Measurements from ENCODE around the gene SCPEP1.
A peak's percentile ranks its signal among the peaks of the same experiment; 100 is the strongest.
"Not testable (repeated sequence)": the region's sequence is repeated elsewhere in the genome, so short reads cannot be mapped to it uniquely, and the experiment has no call there.

The SCPEP1 gene

GRCh38 chr17:56938206-56938605, 39.7 kb upstream of the SCPEP1 start:
- H3K9ac ChIP-seq (ENCODE audit: low read length in 2 of 2); H3K4me1 ChIP-seq (ENCODE audit: control insufficient read depth, insufficient read depth, low read length); H3K4me3 ChIP-seq (ENCODE audit: low read length in 2 of 2); H3K27me3 ChIP-seq (ENCODE audit: control insufficient read depth in 1 of 2, insufficient read depth in 2 of 2, low read length in 2 of 2); H3K9me3 ChIP-seq (ENCODE audit: control insufficient read depth in 2 of 2, low read length in 2 of 2); H3K27ac ChIP-seq (ENCODE audit: low read length): not testable (repeated sequence)
- peaks cover 23 to 34% of the 10 kb centered on the region in 2 donors for H3K36me3 ChIP-seq (ENCODE audit: control insufficient read depth in 2 of 2, insufficient read depth in 2 of 2, low read length in 2 of 2)

GRCh38 chr17:56939869-56940484, 38.0 kb upstream of the SCPEP1 start:
- Histone ChIP-seq H3K9me3 (ENCODE audit: control insufficient read depth in 2 of 2, low read length in 2 of 2) (no peaks in the 10 kb centered on the region), H3K4me1 (ENCODE audit: control insufficient read depth, insufficient read depth, low read length) (no peaks in the 10 kb centered on the region), H3K4me3 (ENCODE audit: low read length in 2 of 2) (no peak overlapping the region), H3K27me3 (ENCODE audit: control insufficient read depth in 1 of 2, insufficient read depth in 2 of 2, low read length in 2 of 2) (no peaks in the 10 kb centered on the region), H3K36me3 (ENCODE audit: control insufficient read depth in 2 of 2, insufficient read depth in 2 of 2, low read length in 2 of 2) (peaks cover 26 to 41% of the 10 kb centered on the region in 2 donors), H3K9ac (ENCODE audit: low read length in 2 of 2) (no peak overlapping the region), H3K27ac (ENCODE audit: low read length) (no peak overlapping the region)

GRCh38 chr17:56943505-56944125, 34.3 kb upstream of the SCPEP1 start:
- Histone ChIP-seq H3K4me3 (ENCODE audit: low read length in 2 of 2) (no peak overlapping the region), H3K9ac (ENCODE audit: low read length in 2 of 2) (no peak overlapping the region), H3K36me3 (ENCODE audit: control insufficient read depth in 2 of 2, insufficient read depth in 2 of 2, low read length in 2 of 2) (peaks cover 26 to 29% of the 10 kb centered on the region in 2 donors), H3K27me3 (ENCODE audit: control insufficient read depth in 1 of 2, insufficient read depth in 2 of 2, low read length in 2 of 2) (no peaks in the 10 kb centered on the region), H3K9me3 (ENCODE audit: control insufficient read depth in 2 of 2, low read length in 2 of 2) (no peaks in the 10 kb centered on the region), H3K27ac (ENCODE audit: low read length) (no peak overlapping the region), H3K4me1 (ENCODE audit: control insufficient read depth, insufficient read depth, low read length) (no peaks in the 10 kb centered on the region)

- no peak overlapping the region for H3K27ac ChIP-seq (ENCODE audit: low read length)
- H3K27me3 ChIP-seq (ENCODE audit: control insufficient read depth in 1 of 2, insufficient read depth in 2 of 2, low read length in 2 of 2), result no peaks in the 10 kb centered on the region
- H3K4me3 ChIP-seq (ENCODE audit: low read length in 2 of 2), result no peak overlapping the region
- no peaks in the 10 kb centered on the region for H3K9me3 ChIP-seq (ENCODE audit: control insufficient read depth in 2 of 2, low read length in 2 of 2)
- H3K36me3 ChIP-seq (ENCODE audit: control insufficient read depth in 2 of 2, insufficient read depth in 2 of 2, low read length in 2 of 2), result peaks cover 26 to 35% of the 10 kb centered on the region in 2 donors
- no peak overlapping the region for H3K9ac ChIP-seq (ENCODE audit: low read length in 2 of 2)
- H3K4me1 ChIP-seq (ENCODE audit: control insufficient read depth, insufficient read depth, low read length), result no peaks in the 10 kb centered on the region
These were observed 31.9 kb upstream of the SCPEP1 start for GRCh38 chr17:56945938-56946505.

GRCh38 chr17:56947741-56948140, 30.2 kb upstream of the SCPEP1 start:
- no peak overlapping the region for H3K4me3 ChIP-seq (ENCODE audit: low read length in 2 of 2)
- peaks cover 19 to 27% of the 10 kb centered on the region in 2 donors for H3K36me3 ChIP-seq (ENCODE audit: control insufficient read depth in 2 of 2, insufficient read depth in 2 of 2, low read length in 2 of 2)
- no peak overlapping the region for H3K9ac ChIP-seq (ENCODE audit: low read length in 2 of 2)
- no peak overlapping the region for H3K27ac ChIP-seq (ENCODE audit: low read length)
- no peaks in the 10 kb centered on the region for H3K27me3 ChIP-seq (ENCODE audit: control insufficient read depth in 1 of 2, insufficient read depth in 2 of 2, low read length in 2 of 2)
- H3K9me3 ChIP-seq (ENCODE audit: control insufficient read depth in 2 of 2, low read length in 2 of 2), result no peaks in the 10 kb centered on the region
- H3K4me1 ChIP-seq (ENCODE audit: control insufficient read depth, insufficient read depth, low read length), result no peaks in the 10 kb centered on the region

GRCh38 chr17:56948491-56948890, 29.4 kb upstream of the SCPEP1 start:
- H3K4me1 ChIP-seq (ENCODE audit: control insufficient read depth, insufficient read depth, low read length), result no peaks in the 10 kb centered on the region
- no peak overlapping the region for H3K9ac ChIP-seq (ENCODE audit: low read length in 2 of 2)
- no peak overlapping the region for H3K27ac ChIP-seq (ENCODE audit: low read length)
- H3K36me3 ChIP-seq (ENCODE audit: control insufficient read depth in 2 of 2, insufficient read depth in 2 of 2, low read length in 2 of 2), result peaks cover 13 to 23% of the 10 kb centered on the region in 2 donors
- H3K9me3 ChIP-seq (ENCODE audit: control insufficient read depth in 2 of 2, low read length in 2 of 2), result no peaks in the 10 kb centered on the region
- H3K27me3 ChIP-seq (ENCODE audit: control insufficient read depth in 1 of 2, insufficient read depth in 2 of 2, low read length in 2 of 2), result no peaks in the 10 kb centered on the region
- H3K4me3 ChIP-seq (ENCODE audit: low read length in 2 of 2), result no peak overlapping the region

GRCh38 chr17:56949595-56949994, 28.3 kb upstream of the SCPEP1 start:
- Histone ChIP-seq H3K27me3 (ENCODE audit: control insufficient read depth in 1 of 2, insufficient read depth in 2 of 2, low read length in 2 of 2) (no peaks in the 10 kb centered on the region), H3K9ac (ENCODE audit: low read length in 2 of 2) (no peak overlapping the region), H3K4me3 (ENCODE audit: low read length in 2 of 2) (no peak overlapping the region), H3K9me3 (ENCODE audit: control insufficient read depth in 2 of 2, low read length in 2 of 2) (no peaks in the 10 kb centered on the region), H3K36me3 (ENCODE audit: control insufficient read depth in 2 of 2, insufficient read depth in 2 of 2, low read length in 2 of 2) (peaks cover 7 to 17% of the 10 kb centered on the region in 2 donors), H3K27ac (ENCODE audit: low read length) (no peak overlapping the region), H3K4me1 (ENCODE audit: control insufficient read depth, insufficient read depth, low read length) (no peaks in the 10 kb centered on the region)

GRCh38 chr17:56956992-56957391, 20.9 kb upstream of the SCPEP1 start:
- H3K4me3 ChIP-seq (ENCODE audit: low read length in 2 of 2), result no peak overlapping the region
- no peaks in the 10 kb centered on the region for H3K36me3 ChIP-seq (ENCODE audit: control insufficient read depth in 2 of 2, insufficient read depth in 2 of 2, low read length in 2 of 2)
- H3K9ac ChIP-seq (ENCODE audit: low read length in 2 of 2), result no peak overlapping the region
- no peaks in the 10 kb centered on the region for H3K9me3 ChIP-seq (ENCODE audit: control insufficient read depth in 2 of 2, low read length in 2 of 2)
- H3K27me3 ChIP-seq (ENCODE audit: control insufficient read depth in 1 of 2, insufficient read depth in 2 of 2, low read length in 2 of 2), result no peaks in the 10 kb centered on the region
- no peak overlapping the region for H3K27ac ChIP-seq (ENCODE audit: low read length)
- H3K4me1 ChIP-seq (ENCODE audit: control insufficient read depth, insufficient read depth, low read length), result peaks cover 9% of the 10 kb centered on the region

GRCh38 chr17:56960596-56961538, 17.1 kb upstream of the SCPEP1 start, which contains the start of gene COIL:
Gene COIL (minus strand): TSS chr17:56961050. CDS start chr17:56961019, 31 bp downstream.
- peak within 1 kb of the TSS; percentile 87 to 92 for H3K9ac ChIP-seq (ENCODE audit: low read length in 2 of 2)
- no peaks in the 10 kb centered on the region for H3K27me3 ChIP-seq (ENCODE audit: control insufficient read depth in 1 of 2, insufficient read depth in 2 of 2, low read length in 2 of 2)
- H3K27ac ChIP-seq (ENCODE audit: low read length), result peak within 1 kb of the TSS; percentile 74
- H3K36me3 ChIP-seq (ENCODE audit: control insufficient read depth in 2 of 2, insufficient read depth in 2 of 2, low read length in 2 of 2), result no peaks in the 10 kb centered on the region
- H3K4me1 ChIP-seq (ENCODE audit: control insufficient read depth, insufficient read depth, low read length), result peaks cover 9% of the 10 kb centered on the region
- no peaks in the 10 kb centered on the region for H3K9me3 ChIP-seq (ENCODE audit: control insufficient read depth in 2 of 2, low read length in 2 of 2)
- H3K4me3 ChIP-seq (ENCODE audit: low read length in 2 of 2), result peak within 1 kb of the TSS; percentile 90 to 97

- H3K4me1 ChIP-seq (ENCODE audit: control insufficient read depth, insufficient read depth, low read length); H3K36me3 ChIP-seq (ENCODE audit: control insufficient read depth in 2 of 2, insufficient read depth in 2 of 2, low read length in 2 of 2); H3K27me3 ChIP-seq (ENCODE audit: control insufficient read depth in 1 of 2, insufficient read depth in 2 of 2, low read length in 2 of 2); H3K9ac ChIP-seq (ENCODE audit: low read length in 2 of 2); H3K27ac ChIP-seq (ENCODE audit: low read length); H3K4me3 ChIP-seq (ENCODE audit: low read length in 2 of 2); H3K9me3 ChIP-seq (ENCODE audit: control insufficient read depth in 2 of 2, low read length in 2 of 2): not testable (repeated sequence)
These were observed 12.7 kb upstream of the SCPEP1 start for GRCh38 chr17:56965241-56965640.

Measured in stomach smooth muscle (tissue), 2 donors.